Right hindlimb (tissue), 1 donor: ENCODE data around the gene SPIRE2.
"Not testable (repeated sequence)": the region's sequence is repeated elsewhere in the genome, so short reads cannot be mapped to it uniquely, and the experiment has no call there.

Experiments used
- DNase-seq: peaks from one replicate; pipeline ENCODE4 v3.0.0-alpha.2; 2018

Gene SPIRE2

GRCh38 chr16:89808475-89808874, 19.8 kb upstream of the SPIRE2 start:
- DNase-seq = no peak

GRCh38 chr16:89811321-89811720, 17.0 kb upstream of the SPIRE2 start:
- DNase-seq = no peak

DNA sequence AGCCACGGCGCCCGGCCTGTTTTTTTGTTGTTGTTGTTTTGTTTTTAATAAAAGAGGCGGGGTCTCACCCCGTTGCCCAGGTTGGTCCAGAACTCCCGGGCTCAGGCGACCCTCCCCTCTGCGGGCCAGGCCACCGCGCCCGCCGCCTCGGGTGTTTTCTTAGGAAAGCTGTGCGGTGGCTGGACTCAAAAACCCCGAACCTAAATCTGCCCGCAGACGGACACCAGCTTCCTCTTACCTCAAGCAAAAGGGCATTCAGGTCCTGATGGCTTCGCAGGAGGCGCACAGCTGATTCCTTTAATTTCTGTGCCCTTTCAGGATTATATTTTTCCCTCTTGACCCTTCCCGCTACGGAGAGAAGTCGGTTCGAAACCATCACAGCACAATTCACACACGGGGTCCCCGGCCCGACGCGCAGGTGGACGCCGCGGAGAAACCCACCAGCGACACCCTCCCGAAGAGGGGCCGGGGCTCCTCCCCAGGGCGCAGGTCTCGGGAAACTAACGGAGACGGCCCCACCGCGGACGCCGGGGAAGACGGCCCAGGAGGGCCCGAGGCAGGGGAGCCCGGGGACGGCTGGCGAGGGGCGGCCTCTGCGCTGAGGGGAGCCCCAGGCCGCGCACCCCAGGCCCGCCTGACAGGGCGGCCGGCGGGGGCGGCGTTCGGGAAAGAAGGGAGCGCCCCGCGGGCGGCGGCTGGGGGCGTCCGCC, 12.5 kb upstream of the SPIRE2 start:
- DNase-seq = no peak

- DNase-seq = not testable (repeated sequence)
These were observed 9.3 kb upstream of the SPIRE2 start for GRCh38 chr16:89818851-89819403.

DNA sequence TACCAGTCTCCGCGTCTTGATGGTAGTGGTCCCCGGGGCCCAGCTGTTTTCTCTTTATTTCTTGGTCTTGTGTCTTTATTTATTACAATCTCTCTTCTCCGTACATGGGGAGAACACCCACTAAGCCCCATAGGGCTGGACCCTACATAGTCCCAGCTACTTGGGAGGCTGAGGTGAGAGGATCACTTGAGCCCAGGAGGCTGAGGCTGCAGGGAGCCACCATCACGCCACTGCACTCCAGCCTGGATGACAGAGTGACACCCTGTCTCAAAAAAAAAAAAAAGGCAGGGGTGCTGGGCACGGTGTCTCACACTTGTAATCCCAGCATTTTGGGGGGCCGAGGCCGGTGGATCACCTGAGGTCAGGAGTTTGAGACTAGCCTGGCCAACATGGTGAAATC, 8.8 kb upstream of the SPIRE2 start:
- not testable (repeated sequence) for DNase-seq

- DNase-seq = no peak
These were observed 6.7 kb upstream of the SPIRE2 start for GRCh38 chr16:89821438-89822187.

DNA sequence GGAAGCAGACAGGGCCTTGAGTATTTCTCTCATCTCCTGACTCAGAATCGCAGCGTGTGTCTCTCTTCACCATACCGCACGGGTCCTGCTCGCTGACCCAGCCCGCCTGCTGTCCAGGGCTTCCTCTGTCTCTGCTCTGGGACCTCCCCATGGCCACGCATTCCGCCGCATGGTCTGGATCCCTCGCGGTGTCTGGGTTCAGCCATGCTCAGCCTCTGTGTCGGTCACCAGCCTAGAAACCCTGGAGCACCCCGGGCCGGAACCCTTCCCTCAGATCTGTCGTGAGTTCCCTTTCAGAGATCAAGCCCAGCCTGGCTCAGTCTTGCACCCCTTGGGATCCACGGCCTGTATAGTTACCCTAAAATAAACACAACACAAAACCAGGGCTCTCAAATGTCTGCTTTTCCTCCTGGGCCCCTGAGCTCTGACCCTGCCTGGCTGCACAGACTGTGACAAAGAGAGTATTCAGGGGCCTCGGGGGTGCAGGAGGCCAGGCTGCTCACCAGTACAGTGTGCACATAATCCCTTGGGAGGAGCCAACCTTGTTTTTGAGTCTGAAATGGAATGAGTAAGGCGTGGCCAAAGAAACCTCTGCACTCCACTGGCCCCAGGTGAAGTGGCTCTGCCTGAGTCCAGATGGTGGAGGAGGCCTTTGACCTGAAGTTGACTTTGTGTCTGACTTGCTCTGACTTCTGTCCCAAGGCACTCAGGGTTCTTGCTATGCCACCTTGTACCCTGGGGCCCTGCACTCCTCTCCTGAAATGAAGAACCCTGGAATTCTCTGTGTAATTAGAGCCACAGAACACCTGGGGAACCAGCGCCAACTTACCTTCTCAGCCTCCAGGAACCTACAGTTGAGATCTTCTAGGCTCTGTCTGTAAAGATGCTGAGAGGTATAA, 5.8 kb upstream of the SPIRE2 start:
- no peak for DNase-seq

DNA sequence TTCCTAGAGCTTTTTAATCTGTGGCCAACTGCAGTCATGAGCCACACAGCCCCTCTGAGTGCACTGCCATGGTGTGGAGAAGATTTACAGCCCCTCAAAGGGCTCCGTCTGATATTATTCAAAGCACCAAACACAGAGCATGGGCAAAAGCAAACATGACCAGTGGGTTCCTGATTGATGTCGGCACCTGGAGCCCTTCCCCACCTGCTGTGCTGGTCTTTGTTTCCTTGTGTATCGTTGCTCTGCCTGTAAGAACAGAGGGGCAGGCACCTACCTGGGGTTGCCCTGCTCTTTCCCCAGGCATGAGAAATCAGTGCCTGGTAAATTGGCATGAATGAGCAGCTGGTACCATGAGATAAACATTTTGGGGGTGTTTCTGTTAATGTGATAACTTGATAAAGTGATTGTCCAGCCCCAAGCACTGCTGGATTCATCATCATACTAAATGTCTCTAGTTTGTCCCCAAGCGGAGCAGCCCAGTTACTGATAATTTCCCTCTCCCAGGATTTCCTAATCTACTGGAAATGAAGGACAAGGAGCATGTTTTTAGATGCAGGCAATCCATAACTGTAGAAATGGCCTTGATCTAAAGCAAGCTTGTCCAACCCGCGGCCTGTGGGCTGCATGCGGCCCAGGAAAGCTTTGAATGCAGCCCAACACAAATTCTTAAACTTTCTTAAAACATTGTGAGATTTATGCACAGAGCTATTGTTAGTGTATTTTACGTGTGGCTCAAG, 5.0 kb upstream of the SPIRE2 start:
- no peak for DNase-seq

- not testable (repeated sequence) for DNase-seq
These were observed 4.5 kb upstream of the SPIRE2 start for GRCh38 chr16:89823824-89824148.

GRCh38 chr16:89826531-89827382, 1.5 kb upstream of the SPIRE2 start:
- DNase-seq = no peak

GRCh38 chr16:89827383-89828198, 684 bp upstream of the SPIRE2 start:
- DNase-seq = peak; percentile 57

GRCh38 chr16:89828870-89829629, 775 bp downstream of the SPIRE2 start:
- no peak for DNase-seq

GRCh38 chr16:89829630-89830437, 1.6 kb downstream of the SPIRE2 start:
- DNase-seq = no peak

GRCh38 chr16:89831810-89832328, 3.6 kb downstream of the SPIRE2 start:
- DNase-seq = no peak

DNA sequence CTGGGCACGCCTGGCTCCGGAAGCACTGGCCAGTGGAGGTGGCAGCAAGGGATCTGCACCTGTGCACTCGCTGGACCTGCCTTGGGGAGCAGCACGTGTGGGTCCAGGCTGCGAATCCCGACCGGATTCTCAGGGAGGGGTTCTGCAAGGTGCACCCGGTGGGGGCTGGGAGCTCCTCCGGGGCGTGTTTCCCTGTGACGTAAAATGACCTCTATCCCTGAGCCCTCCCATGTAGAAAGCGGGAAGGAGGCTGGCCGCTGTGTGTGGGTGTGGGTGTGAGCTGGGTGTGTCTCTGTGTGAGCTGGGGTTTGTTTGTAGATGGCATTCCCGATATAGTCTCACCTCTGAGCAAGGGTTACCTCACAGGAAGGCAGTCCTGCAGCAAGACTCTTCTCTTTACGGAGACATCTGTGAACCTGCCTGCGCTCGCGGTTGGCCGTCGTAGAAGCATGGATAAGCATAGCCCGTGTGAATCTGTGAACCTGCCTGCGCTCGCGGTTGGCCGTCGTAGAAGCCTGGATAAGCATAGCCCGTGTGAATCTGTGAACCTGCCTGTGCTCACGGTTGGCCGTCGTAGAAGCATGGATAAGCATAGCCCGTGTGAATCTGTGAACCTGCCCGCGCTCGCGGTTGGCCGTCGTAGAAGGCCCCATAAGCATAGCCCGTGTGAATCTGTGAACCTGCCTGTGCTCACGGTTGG, 5.5 kb downstream of the SPIRE2 start:
- DNase-seq = not testable (repeated sequence)

DNA sequence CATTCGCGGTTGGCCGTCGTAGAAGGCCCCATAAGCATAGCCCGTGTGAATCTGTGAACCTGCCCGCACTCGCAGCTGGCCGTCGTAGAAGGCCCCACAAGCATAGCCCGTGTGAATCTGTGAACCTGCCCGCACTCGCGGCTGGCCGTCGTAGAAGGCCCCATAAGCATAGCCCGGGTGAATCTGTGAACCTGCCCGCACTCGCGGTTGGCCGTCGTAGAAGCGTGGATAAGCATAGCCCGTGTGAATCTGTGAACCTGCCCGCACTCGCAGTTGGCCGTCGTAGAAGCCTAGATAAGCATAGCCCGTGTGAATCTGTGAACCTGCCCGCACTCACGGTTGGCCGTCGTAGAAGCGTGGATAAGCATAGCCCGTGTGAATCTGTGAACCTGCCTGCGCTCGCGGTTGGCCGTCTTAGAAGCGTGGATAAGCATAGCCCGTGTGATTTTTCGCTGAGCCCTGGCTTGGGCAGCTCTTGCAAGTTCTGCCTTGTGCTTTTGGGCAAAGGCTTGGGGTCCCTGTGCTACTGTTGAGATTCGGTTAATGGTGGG, 6.6 kb downstream of the SPIRE2 start:
- not testable (repeated sequence) for DNase-seq

- DNase-seq = not testable (repeated sequence)
These were observed 8.2 kb downstream of the SPIRE2 start for GRCh38 chr16:89836484-89836883.
